ENCODE data around the gene EPHB1. TPM values are rescaled to one million over a fixed set of nuclear protein-coding genes. Genes with fewer than 3 reads are reported as not detected.

Gene EPHB1
- total RNA-seq, 1 experiment from 2014 or later = 2.8 TPM

- WGBS (ENCODE audit: extremely low coverage, insufficient read length, low lambda C conversion rate) = no CpG with 5 or more reads among the region's 2 CpGs
- Histone ChIP-seq H2BK15ac (ENCODE audit: low read depth, low read length) (no peak overlapping the region), H3K79me1 (ENCODE audit: insufficient read depth, low read depth, low read length, poor library complexity, severe bottlenecking) (no peaks in the 10 kb centered on the region), H2BK12ac (ENCODE audit: insufficient read length, low read depth, low read length) (no peak overlapping the region), H2AK5ac (ENCODE audit: insufficient read length, low read length) (no peak overlapping the region), H2BK20ac (ENCODE audit: low read depth, low read length, poor library complexity, severe bottlenecking) (no peak overlapping the region), H4K20me1 (ENCODE audit: control insufficient read depth, insufficient read depth, insufficient read length) (no peaks in the 10 kb centered on the region), H3K27me3 (ENCODE audit: insufficient read depth, low read length) (no peaks in the 10 kb centered on the region), H4K91ac (ENCODE audit: insufficient read length, low read depth, low read length) (no peak overlapping the region), H3K4ac (ENCODE audit: low read depth, low read length) (no peak overlapping the region), H3K23me2 (ENCODE audit: insufficient read length, low read depth, low read length, poor library complexity, severe bottlenecking) (no peaks in the 10 kb centered on the region), H3K9me3 (ENCODE audit: control insufficient read depth, low read depth, low read length) (no peaks in the 10 kb centered on the region), H4K8ac (replicated peaks; ENCODE audit: insufficient read length, low read depth, low read length) (no peak overlapping the region), H3K56ac (ENCODE audit: insufficient read length, low read depth, low read length) (no peak overlapping the region), H3K79me2 (ENCODE audit: insufficient read depth, low read length) (no peaks in the 10 kb centered on the region), H2BK5ac (ENCODE audit: insufficient read length, low read length) (no peak overlapping the region), H4K5ac (ENCODE audit: insufficient read length, low read depth, low read length) (no peak overlapping the region), H3K9ac (ENCODE audit: extremely low read depth, insufficient read length, low read length) (no peak overlapping the region), H2AFZ (ENCODE audit: low read length) (no peak overlapping the region), H2BK120ac (ENCODE audit: low read depth, low read length, poor library complexity, severe bottlenecking) (no peak overlapping the region), H3K4me2 (ENCODE audit: insufficient read depth, insufficient read length, low read length) (no peak overlapping the region), H3K14ac (ENCODE audit: insufficient read depth, low read length) (no peak overlapping the region), H3K23ac (ENCODE audit: insufficient read length, low read depth, low read length) (no peak overlapping the region), H3T11ph (ENCODE audit: low read length) (no peak overlapping the region), H3K27ac (ENCODE audit: insufficient read length, low read depth, low read length) (no peak overlapping the region), H3K4me1 (ENCODE audit: insufficient read depth, low read length) (peaks cover 9% of the 10 kb centered on the region; the same call in 1 of the 2 replicates), H3K18ac (ENCODE audit: insufficient read length, low read depth, low read length) (no peak overlapping the region)
- TF ChIP-seq CTCF (conservative IDR thresholded peaks at IDR 0.05) = no peak
- Mint-ChIP-seq H3K36me3 (ENCODE audit: insufficient read depth in 1 of 3, low read depth in 3 of 3) (peaks cover 0 to 4% (median 3%) of the 10 kb centered on the region in 3 experiments; a peak in 2 of 7 replicates), H3K4me3 (no peak overlapping the region), H3K4me1 (peaks cover 28 to 30% of the 10 kb centered on the region in 2 experiments), H3K9me3 (peaks cover 0 to 7% of the 10 kb centered on the region in 2 experiments; a peak in 2 of 5 replicates), H3K27ac (no peak overlapping the region), H3K27me3 (ENCODE audit: low read depth) (peaks cover 40% of the 10 kb centered on the region)
- no peak for DNase-seq
Measured at GRCh38 chr3:134929976-134930375, 134.9 kb downstream of the EPHB1 start.

Data from H9 (cell line).